ENCODE data around the gene CPLX3. TPM values are rescaled to one million over a fixed set of nuclear protein-coding genes. Genes with fewer than 3 reads are reported as not detected.

CPLX3 gene
- total and polyA plus RNA-seq, 10 of the 15 experiments (the other 5 are each of a cell fraction or from before 2014, with no cell fraction given), result 0.02 to 0.04 TPM; not detected in 8

- 50% methylated on average over 25 of the region's 25 CpGs for WGBS (ENCODE audit: insufficient coverage, insufficient replicate concordance, low lambda C conversion rate, missing lambda C conversion rate)
- POLR2A ChIA-PET, result interaction anchor here (0.9 to 5.3 kb wide), 9 partner anchors 9 to 27 kb away, joined by 4 to 59 read pairs (median 10); partner anchors contain the start of gene CSK
- no peak overlapping the region for H3K4me3 ChIP-seq
- ATAC-seq, result peak; percentile 57
- CTCF ChIA-PET, result interaction anchor here (0.7 to 25.9 kb wide), 15 partner anchors 9 to 415 kb away, joined by 3 to 1288 read pairs (median 3); partner anchors contain the start of genes CSK and FAM219B
- in situ Hi-C loops (cut with MboI) (no loop called here), intact Hi-C loops (cut with micrococcal nuclease; ENCODE audit: unreplicated experiment) (no loop called here)
- H2AFZ ChIP-seq (ENCODE audit: control insufficient read depth, low read depth, low read length), result no peak overlapping the region
- peak overlapping the region; percentile 51; the same call in 1 of the 2 replicates for H3K4me2 ChIP-seq (ENCODE audit: control insufficient read depth, insufficient read depth)
- H3K36me3 ChIP-seq (ENCODE audit: control insufficient read depth in 2 of 2, insufficient read depth in 2 of 2, low read length in 1 of 2), result peaks cover 41 to 64% of the 10 kb centered on the region in 2 experiments
- H3K27me3 ChIP-seq (replicated peaks in 1 of 2; ENCODE audit: control insufficient read depth in 2 of 2, insufficient read depth in 2 of 2, low read length in 1 of 2), result no peaks in the 10 kb centered on the region
- peaks cover 6% of the 10 kb centered on the region for H4K20me1 ChIP-seq (ENCODE audit: control insufficient read depth, insufficient read depth)
- peaks cover 40% of the 10 kb centered on the region for H3K4me1 ChIP-seq (ENCODE audit: control insufficient read depth, insufficient read depth, low read length)
- H3K9ac ChIP-seq (ENCODE audit: control insufficient read depth, insufficient read depth, low read length), result no peak overlapping the region; the same call in 1 of the 2 replicates
- no peak for DNase-seq (ENCODE audit: low read depth, low spot score)
- SMC1A ChIA-PET (ENCODE audit: uncharacterized antibody, unreplicated experiment), result interaction anchor here (1.1 to 15.7 kb wide), 6 partner anchors 10 to 165 kb away, joined by 3 to 811 read pairs (median 6); partner anchors contain the start of gene CSK
- peak overlapping the region; percentile 51 for H3K27ac ChIP-seq (ENCODE audit: control insufficient read depth, insufficient read depth)
- H3K9me3 ChIP-seq (replicated peaks; ENCODE audit: control insufficient read depth, insufficient read depth, low read length), result no peaks in the 10 kb centered on the region
- RAD21 ChIA-PET (ENCODE audit: unreplicated experiment), result interaction anchor here (0.9 to 22.9 kb wide), 8 partner anchors 17 to 159 kb away, joined by 3 to 1186 read pairs (median 4); partner anchors contain the start of genes CSK and FAM219B
- BruUV-seq (replicated peaks), result no TSS peak
- FAIRE-seq, result peak; percentile 54
- H3K79me2 ChIP-seq (ENCODE audit: control insufficient read depth, insufficient read depth, low read length), result peaks cover 49% of the 10 kb centered on the region
- TF ChIP-seq ATF3 (IDR thresholded peaks at IDR 0.05; ENCODE audit: borderline replicate concordance, extremely low read depth, low read depth, low read length), result no peak
- 0 out of 2 replicates have a peak, but pooled peaks have one; percentile 33 for TF ChIP-seq SMARCA5 (IDR thresholded peaks at IDR 0.05)
- no peak for TF ChIP-seq BCL3 (IDR thresholded peaks at IDR 0.05; ENCODE audit: borderline replicate concordance, insufficient read depth, low read depth, low read length, poor library complexity, severe bottlenecking)
- TF ChIP-seq ZBTB40 (IDR thresholded peaks at IDR 0.05; ENCODE audit: borderline replicate concordance), result peak; percentile 35; the same call in 1 of the 2 replicates
- TF ChIP-seq BHLHE40 (IDR thresholded peaks at IDR 0.05; ENCODE audit: borderline replicate concordance in 1 of 2, low read depth in 2 of 2, low read length in 1 of 2), result peak; percentile 74 to 92; a peak in 3 of 4 replicates
- TF ChIP-seq GABPA (IDR thresholded peaks at IDR 0.05; ENCODE audit: low read depth), result no peak
- peak; percentile 44; the same call in 1 of the 2 replicates for TF ChIP-seq BACH1 (IDR thresholded peaks at IDR 0.05; ENCODE audit: borderline replicate concordance)
- peak; percentile 38; the same call in 1 of the 2 replicates for TF ChIP-seq LARP7 (IDR thresholded peaks at IDR 0.05)
- 0 out of 2 replicates have a peak, but pooled peaks have one; percentile 9 for TF ChIP-seq NR2F1 (conservative IDR thresholded peaks at IDR 0.05)
- TF ChIP-seq RELB (IDR thresholded peaks at IDR 0.05; ENCODE audit: low read depth), result no peak
- TF ChIP-seq SMC3 (IDR thresholded peaks at IDR 0.05; ENCODE audit: borderline replicate concordance, low read length), result peak; percentile 11; the same call in 1 of the 2 replicates
- TF ChIP-seq TBL1XR1 (IDR thresholded peaks at IDR 0.05; ENCODE audit: low read depth, low read length), result no peak
- peak in 1 of 2 experiments; percentile 18; a peak in 1 of 4 replicates for TF ChIP-seq IKZF2 (IDR thresholded peaks at IDR 0.05)
Observed at GRCh38 chr15:74798388-74799254, 27.8 kb upstream of the CPLX3 start.

All from GM12878 (cell line).